GM21367 (cell line): ENCODE data around the gene IMMP2L.

Source experiments
- ATAC-seq: cut with Tn5 transposase; IDR thresholded peaks from one replicate; pipeline ENCODE4 v1.9.1; 2021; ENCODE audit not compliant: unreplicated experiment

IMMP2L gene

DNA sequence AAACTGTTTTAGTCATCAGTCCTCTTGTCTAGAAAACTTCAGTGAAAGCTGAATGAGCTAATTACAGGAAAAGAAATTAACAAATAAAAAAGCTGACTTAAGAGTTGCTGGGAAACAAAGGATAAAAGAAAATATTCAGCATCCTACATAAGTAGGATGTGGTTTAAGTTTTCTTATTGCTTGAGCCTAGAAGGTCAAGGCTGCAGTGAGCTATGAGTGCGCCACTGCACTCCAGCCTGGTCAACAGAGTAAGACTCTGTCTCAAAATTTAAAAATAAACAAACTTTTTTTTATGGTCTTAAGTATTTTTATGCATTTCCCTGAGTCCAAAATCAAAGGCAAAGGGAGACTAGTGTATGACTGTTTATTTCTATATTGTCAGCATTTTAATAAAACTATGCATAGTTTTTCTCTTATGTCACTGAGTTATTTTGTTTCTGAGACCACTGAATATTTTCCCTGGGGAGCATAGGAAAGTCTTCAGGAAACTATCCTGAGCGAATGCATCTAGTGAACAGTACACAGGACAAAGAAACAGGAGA, 511.3 kb downstream of the IMMP2L start:
- no peak for ATAC-seq

DNA sequence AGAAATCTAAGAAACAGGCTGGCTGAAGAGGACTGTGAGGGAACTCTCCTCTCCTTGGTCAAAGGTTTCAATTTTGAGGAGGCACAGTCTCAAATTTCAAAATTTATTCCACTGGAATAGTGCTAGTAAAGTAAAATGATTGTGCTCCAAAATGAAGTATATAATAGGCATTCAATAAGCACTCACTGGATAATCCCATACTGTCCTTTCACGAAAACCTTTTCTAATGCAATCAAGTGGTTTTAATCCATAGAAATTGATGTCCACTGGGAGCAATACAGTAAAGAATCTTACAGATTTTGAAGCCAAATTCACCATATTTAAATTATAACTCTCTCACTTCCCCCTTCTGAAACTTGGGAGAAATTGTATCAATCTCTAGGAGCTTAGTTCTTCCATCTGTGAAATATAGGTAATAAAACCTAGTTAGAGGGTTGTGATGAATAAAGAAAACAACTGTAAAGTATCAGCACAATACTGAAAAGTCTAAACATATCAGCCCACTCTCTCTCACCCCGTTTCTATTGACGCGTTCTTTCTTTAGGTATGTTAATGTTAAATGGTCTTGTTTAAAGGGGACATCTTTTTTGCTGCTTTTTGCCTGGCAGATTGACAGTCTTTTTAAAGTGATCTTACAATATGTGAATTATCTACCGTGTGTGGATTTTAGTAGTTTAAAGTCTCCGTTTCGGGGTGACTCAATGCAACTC, 512.2 kb downstream of the IMMP2L start:
- no peak for ATAC-seq

GRCh38 chr7:111047595-111047994, 514.7 kb downstream of the IMMP2L start:
- ATAC-seq = no peak

DNA sequence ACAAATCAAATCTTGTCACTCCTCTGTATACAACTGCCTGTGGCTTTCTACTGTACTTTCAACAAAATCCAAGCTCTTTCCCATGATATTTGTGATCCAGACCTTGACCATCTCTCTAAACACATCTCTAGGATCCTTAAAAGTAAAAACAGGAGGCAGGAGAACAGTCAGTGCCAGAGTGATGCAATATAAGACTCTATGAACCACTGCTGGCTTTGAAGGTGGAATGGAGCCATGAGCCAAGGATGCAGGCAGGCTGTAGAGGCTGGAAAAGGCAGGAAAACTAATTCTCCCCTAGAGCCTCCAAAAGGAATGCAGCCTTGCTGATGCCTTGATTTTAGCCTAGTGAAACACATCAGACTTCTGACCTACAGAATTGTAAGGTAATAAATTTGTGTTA, 516.8 kb downstream of the IMMP2L start:
- no peak for ATAC-seq

- ATAC-seq = peak; percentile 81
These were observed 518.7 kb downstream of the IMMP2L start for GRCh38 chr7:111043561-111043960.

DNA sequence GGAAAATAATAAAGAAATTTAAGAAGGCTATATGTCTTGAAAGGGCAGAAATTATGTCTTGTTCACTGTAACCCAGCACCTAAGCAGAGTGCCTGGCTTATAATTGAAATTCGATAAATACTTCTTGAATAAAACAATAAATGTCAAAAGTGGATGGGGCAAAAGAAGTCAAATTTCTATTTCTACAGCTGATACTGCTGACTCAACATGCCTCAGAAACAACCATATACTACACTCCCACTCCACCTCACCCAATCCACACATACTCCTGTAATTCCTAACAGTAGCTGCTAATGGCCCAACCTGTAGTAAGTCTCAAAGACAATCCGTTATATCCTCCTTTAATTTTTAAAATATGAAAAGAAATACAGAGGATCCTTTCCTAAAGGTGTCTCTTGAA, 519.5 kb downstream of the IMMP2L start:
- ATAC-seq = no peak

DNA sequence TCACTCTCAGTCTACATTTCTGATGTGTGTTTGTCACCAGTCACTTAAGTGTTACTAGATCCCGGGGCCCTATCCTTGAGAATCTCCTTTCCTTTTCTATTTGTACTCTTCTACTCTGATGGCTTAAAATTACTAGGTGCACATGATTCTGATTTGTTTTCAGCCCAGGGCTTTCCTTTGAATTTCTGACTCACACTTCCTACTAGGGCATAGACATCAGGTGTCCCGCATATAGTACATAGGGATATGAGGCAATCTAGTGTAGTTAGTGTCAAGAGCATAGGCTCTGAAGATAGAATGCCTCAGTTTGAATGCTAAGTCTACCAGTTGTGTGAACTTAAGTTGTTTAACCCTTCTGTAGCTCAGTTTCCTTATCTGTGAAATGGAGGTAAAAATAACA, 520.7 kb downstream of the IMMP2L start:
- ATAC-seq = no peak

DNA sequence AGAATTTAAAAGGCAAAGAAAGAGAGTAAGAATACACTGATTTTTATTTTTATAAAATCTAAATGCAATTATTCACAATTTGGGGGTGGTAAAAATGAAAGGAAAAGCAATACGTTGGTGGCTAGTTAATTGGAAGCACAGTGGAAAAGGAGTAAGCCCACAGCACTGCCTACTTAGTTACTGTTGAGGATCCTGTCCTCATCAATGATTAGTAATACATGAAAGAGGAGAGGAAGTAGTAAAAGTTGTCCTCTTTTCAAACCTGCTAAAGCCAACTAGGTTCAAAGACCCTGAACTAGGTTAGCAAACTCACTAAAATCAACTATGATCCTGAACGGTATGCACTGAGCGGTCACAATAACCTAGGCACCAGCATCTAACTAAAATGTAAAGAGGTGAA, 524.1 kb downstream of the IMMP2L start:
- no peak for ATAC-seq

- no peak for ATAC-seq
These were observed 530.4 kb downstream of the IMMP2L start for GRCh38 chr7:111031916-111032315.

GRCh38 chr7:111030336-111030735, 532.0 kb downstream of the IMMP2L start:
- ATAC-seq = no peak

GRCh38 chr7:111029574-111030251, 532.6 kb downstream of the IMMP2L start:
- no peak for ATAC-seq

GRCh38 chr7:111029141-111029572, 533.1 kb downstream of the IMMP2L start:
- no peak for ATAC-seq

GRCh38 chr7:111027396-111027795, 534.9 kb downstream of the IMMP2L start:
- no peak for ATAC-seq

DNA sequence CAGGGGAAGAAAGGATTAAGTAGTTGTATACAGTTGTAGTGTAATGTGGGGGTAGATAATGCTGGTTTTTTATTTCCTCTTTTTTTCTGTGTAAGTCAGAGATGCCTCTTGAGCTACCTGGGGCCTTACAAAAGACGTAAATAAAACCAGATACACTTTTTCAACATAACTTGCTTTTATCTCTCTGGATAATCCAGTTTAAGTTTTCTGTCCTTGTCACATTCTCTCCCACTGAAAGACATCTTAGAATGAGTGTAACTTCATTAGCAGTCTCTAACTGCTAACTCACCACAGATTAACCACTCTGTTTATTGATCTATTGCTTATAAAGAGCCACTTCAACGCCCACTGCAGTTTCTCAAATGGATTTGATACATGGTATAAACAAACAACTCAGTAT, 535.5 kb downstream of the IMMP2L start:
- no peak for ATAC-seq

DNA sequence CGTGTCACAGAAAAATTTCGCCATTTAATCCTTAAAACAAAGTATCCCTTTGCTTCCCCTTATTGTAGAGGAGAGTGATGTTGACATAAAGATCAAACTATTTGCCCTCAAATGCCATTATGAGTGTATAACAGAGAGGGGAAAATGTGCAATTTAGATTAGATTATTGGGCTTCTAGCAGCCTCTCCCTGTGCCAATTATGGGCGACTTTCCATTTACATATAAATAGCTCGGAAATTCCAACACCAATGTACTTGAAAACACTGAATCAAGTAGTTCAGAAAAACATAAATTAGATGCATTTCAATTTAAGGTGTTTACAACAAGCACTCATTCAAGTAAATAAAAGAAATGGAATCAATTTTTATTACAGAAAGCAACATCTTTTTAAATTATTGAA, 535.9 kb downstream of the IMMP2L start:
- no peak for ATAC-seq

GRCh38 chr7:111025006-111025405, 537.3 kb downstream of the IMMP2L start:
- ATAC-seq = no peak

DNA sequence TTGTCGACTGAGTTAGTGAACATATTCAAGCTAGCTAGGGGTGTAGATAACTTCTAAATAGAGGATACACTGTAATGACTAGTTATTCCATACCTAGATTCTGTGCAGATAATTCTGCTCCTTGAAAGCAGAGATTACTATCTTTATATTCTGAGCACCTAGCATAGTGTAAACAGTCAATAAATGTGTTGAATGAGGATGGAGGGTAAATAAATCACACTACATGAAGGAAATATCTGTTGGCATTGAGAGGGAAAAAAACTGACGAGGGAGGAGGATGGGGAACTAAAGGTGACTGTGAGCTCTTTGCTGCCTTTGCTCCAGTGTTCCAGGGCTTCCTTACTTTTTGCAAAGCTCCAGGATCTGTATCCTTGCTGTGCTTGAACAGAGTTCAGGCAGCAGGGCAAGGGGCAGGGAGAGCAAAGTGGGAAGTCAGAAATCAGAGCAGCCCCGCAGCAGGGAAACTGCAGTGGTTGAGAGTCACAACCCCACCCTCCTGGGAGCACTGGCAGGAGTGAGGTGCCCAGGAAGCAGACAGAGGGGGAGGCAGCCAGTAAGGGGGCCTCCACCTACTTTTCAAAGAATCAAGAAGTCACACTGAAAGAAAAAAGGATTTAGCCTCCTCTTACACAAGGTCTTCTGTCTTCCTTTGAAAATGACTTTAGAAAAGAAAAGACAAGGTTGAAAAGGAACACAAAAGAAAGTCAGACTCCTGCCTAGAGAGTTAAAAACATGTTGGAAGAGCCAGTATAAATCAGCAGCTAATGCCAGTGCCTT, 543.1 kb downstream of the IMMP2L start:
- no peak for ATAC-seq

DNA sequence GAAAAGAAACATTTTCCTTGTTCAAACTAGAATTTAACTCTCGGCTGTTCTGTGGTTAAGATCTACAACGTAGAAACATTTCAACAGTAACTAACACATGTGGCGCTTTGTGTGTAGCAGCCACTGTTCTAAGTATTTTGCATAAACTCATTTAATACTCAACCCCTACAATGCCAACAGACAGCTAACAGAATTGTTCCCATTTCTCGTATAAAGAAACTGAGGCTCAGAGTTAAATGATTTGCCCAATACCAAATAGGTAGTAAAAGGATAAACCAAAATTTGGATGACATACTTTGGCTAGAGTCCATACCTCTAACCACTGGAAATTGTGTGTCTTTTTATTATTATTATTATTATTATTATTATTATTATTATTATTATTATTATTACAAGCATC, 543.8 kb downstream of the IMMP2L start:
- ATAC-seq = no peak

DNA sequence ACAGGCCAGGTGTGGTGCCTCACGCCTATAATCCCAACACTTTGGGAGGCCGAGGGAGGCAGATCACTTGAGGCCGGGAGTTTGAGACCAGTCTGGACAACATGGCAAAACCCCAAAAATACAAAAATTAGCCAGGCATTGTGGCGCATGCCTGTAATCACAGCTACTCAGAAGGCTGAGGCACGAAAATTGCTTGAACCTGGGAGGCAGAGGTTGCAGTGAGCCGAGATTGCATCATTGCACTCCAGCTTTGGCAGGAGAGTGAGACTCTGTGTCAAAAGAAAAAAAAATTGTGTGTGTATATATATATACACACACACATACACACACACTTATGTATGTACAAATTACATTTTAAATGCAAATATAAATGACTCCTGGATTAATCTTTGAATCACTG, 548.2 kb downstream of the IMMP2L start:
- no peak for ATAC-seq

- ATAC-seq = peak; percentile 98
These were observed 549.3 kb downstream of the IMMP2L start for GRCh38 chr7:111012799-111013675.

DNA sequence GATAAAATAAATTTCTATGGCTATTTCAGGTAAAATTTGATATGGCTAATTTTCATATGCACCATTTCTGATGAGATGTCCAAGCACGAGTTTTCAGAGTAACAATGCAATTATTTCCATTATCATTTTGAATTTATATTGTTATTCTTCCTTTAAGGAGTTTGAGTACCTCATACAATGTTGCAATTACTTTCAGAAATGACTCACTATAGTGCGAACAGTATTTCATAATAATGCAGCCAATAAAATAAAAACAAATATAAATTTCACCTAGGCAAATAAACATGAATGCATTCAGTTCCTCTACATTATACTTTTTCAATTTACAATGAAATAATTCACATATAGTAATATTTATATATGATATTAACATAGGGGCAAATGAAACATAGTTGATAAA, 550.1 kb downstream of the IMMP2L start:
- ATAC-seq = no peak
